K562 (cell line): ENCODE data around the gene ANKLE1. TPM values are rescaled to one million over a fixed set of nuclear protein-coding genes. Genes with fewer than 3 reads are reported as not detected.

ENCODE experiments used
- ATAC-seq: fragments of 200-7000 bp; cut with Tn5 transposase; 3 replicates; pipeline ENCODE4 v1.9.1; 2020; ENCODE audit warnings: moderate library complexity
- BruUV-seq: library from RNA; stranded (reverse); fragments of 400-500 nt; replicated peaks from 2 replicates; lab custom pipeline; 2021; lab: Mats Ljungman, UMichigan
- CTCF ChIA-PET: fragments of 300-600 bp; formaldehyde crosslinking; extraction: SDS; loops from one replicate; lab custom pipeline; 2021; ENCODE audit warnings: low intra/inter-chr PET ratio; lab: Yijun Ruan, JAX
- POLR2A ChIA-PET: fragments of 300-600, 350-650 bp; sonication (Branson Sonifier 250); formaldehyde crosslinking; extraction: SDS; loops from one replicate; lab custom pipeline; 2021; ENCODE audit warnings: antibody characterized with exemption, inconsistent platforms; lab: Yijun Ruan, JAX
- DNase-seq, 4 experiments: peaks; one replicate each; pipeline versions ENCODE4 v3.0.0 to v3.0.0-alpha.2; 2011 to 2018; ENCODE audit warnings: low spot score in 3 of 4, mixed read lengths in 3 of 4; ENCODE audit errors: extremely low read depth in 1 of 4
- FAIRE-seq: peaks from 2 replicates; lab custom pipeline; 2011; peaks lifted over from hg19 to GRCh38; lab: Jason Lieb, UNC
- H2AFZ ChIP-seq: 2 replicates; pipeline ENCODE4 v1.6.0; 2011; ENCODE audit warnings: low read depth, low read length, control low read depth, inconsistent platforms
- H3K27ac ChIP-seq: fragments of 200-600 bp; 3 replicates; pipeline ENCODE4 v1.8.0; 2011; ENCODE audit warnings: low read depth, mild to moderate bottlenecking, control low read depth, inconsistent platforms, low read length, moderate library complexity, mixed read lengths; ENCODE audit errors: extremely low read depth
- H3K27me3 ChIP-seq, 2 experiments: fragments of 300-600 bp in 1 of 2; 2 replicates in 1 of 2; 3 replicates in 1 of 2; pipeline versions ENCODE4 v1.6.0 to v1.8.0; 2011; ENCODE audit warnings: inconsistent platforms in 2 of 2, low read length in 2 of 2, mild to moderate bottlenecking in 1 of 2, mixed read lengths in 1 of 2, moderate library complexity in 1 of 2; ENCODE audit not compliant: control insufficient read depth in 2 of 2, insufficient read depth in 2 of 2
- H3K36me3 ChIP-seq: fragments of 300-600 bp; 3 replicates; pipeline ENCODE4 v1.8.0; 2011; ENCODE audit warnings: mild to moderate bottlenecking, low read length, inconsistent platforms; ENCODE audit not compliant: control insufficient read depth, insufficient read depth
- H3K4me1 ChIP-seq, 2 experiments: fragments of 200-600 bp in 1 of 2; replicated peaks in 1 of 2; 2 replicates in 1 of 2; 3 replicates in 1 of 2; pipeline versions ENCODE4 v1.5.1 to v1.8.0; 2011; ENCODE audit warnings: inconsistent platforms in 2 of 2, low read length in 2 of 2, mild to moderate bottlenecking in 1 of 2, mixed read lengths in 1 of 2, moderate library complexity in 1 of 2; ENCODE audit not compliant: control insufficient read depth in 2 of 2, insufficient read depth in 2 of 2
- H3K4me2 ChIP-seq: 2 replicates; pipeline ENCODE4 v1.6.1; 2011; ENCODE audit warnings: low read length, control low read depth, inconsistent platforms, mixed read lengths; ENCODE audit not compliant: insufficient read depth
- H3K4me3 ChIP-seq: fragments of 200-600 bp; sonication (generic), shearing (Covaris generic); 2 replicates; pipeline ENCODE4 v1.5.1; 2016; ENCODE audit warnings: control low read depth, inconsistent platforms
- H3K79me2 ChIP-seq: fragments of 200-600 bp; 3 replicates; pipeline ENCODE4 v1.8.0; 2011; ENCODE audit warnings: low read length, inconsistent platforms; ENCODE audit not compliant: control insufficient read depth, insufficient read depth
- H3K9ac ChIP-seq, 2 experiments: 2 replicates each; pipeline versions ENCODE4 v1.6.0 to v1.6.1; 2011; ENCODE audit warnings: low read depth in 2 of 2, low read length in 2 of 2, control low read depth in 1 of 2, inconsistent platforms in 1 of 2, mild to moderate bottlenecking in 1 of 2, mixed read lengths in 1 of 2; ENCODE audit not compliant: insufficient read depth in 1 of 2
- H3K9me1 ChIP-seq: one replicate; pipeline ENCODE4 v1.6.0; 2011; ENCODE audit warnings: inconsistent platforms, mild to moderate bottlenecking, low read length, moderate library complexity; ENCODE audit not compliant: control insufficient read depth, insufficient read depth
- H3K9me3 ChIP-seq: replicated peaks from 2 replicates; pipeline ENCODE4 v1.5.1; 2011; ENCODE audit warnings: low read depth, low read length, inconsistent platforms; ENCODE audit not compliant: control insufficient read depth, insufficient read depth
- H4K20me1 ChIP-seq: replicated peaks from 2 replicates; pipeline ENCODE4 v1.6.1; 2011; ENCODE audit warnings: low read length, inconsistent platforms, mixed read lengths; ENCODE audit not compliant: control insufficient read depth, insufficient read depth
- GATAD2B ChIP-seq: fragments of 450-650 bp; IDR thresholded peaks from 2 replicates; pipeline ENCODE4 v1.6.1; 2017; ENCODE audit warnings: mild to moderate bottlenecking, borderline replicate concordance
- ILK ChIP-seq: fragments of 450-650 bp; IDR thresholded peaks from 2 replicates; pipeline ENCODE4 v1.6.1; 2016; ENCODE audit warnings: missing genetic modification characterization, low read depth, mild to moderate bottlenecking, missing compliant biosample characterization, moderate library complexity, borderline replicate concordance
- JUN ChIP-seq, 2 experiments: sonication (generic) in 1 of 2; formaldehyde crosslinking in 1 of 2; IDR thresholded peaks; 2 replicates each; pipeline versions ENCODE4 v1.6.1 to v1.8.0; 2012 to 2022; ENCODE audit warnings: borderline replicate concordance in 2 of 2, mild to moderate bottlenecking in 2 of 2, improper control_type of control experiment in 1 of 2, low read depth in 1 of 2, low read length in 1 of 2, missing genetic modification reagents in 1 of 2
- NCOA4 ChIP-seq: fragments of 450-650 bp; IDR thresholded peaks from 2 replicates; pipeline ENCODE4 v1.6.1; 2018; ENCODE audit warnings: mild to moderate bottlenecking; ENCODE audit not compliant: partially characterized antibody
- RBM17 ChIP-seq: fragments of 200-400 bp; formaldehyde crosslinking; IDR thresholded peaks from 2 replicates; pipeline ENCODE4 v1.6.1; 2017; ENCODE audit warnings: low read depth, mild to moderate bottlenecking, low read length, borderline replicate concordance
- SIRT6 ChIP-seq: IDR thresholded peaks from one replicate; pipeline ENCODE4 v1.6.1; 2012; ENCODE audit warnings: low read depth, mild to moderate bottlenecking, control low read depth, inconsistent platforms, low read length, moderate library complexity
- ZBED1 ChIP-seq: IDR thresholded peaks from 2 replicates; pipeline ENCODE4 v1.6.1; 2014
- ZNF589 ChIP-seq: fragments of 200-800 bp; sonication (Bioruptor generic); IDR thresholded peaks from 2 replicates; pipeline ENCODE4 v1.6.1; 2016; ENCODE audit warnings: low read depth, missing genetic modification characterization, missing compliant biosample characterization
- WGBS: fragments of 100-300 bp; shearing (Covaris generic); methylation state at CpG from one replicate; pipeline ENCODE4 v1.1.6; 2016; ENCODE audit warnings: low coverage, mixed read lengths; ENCODE audit not compliant: insufficient coverage; ENCODE audit errors: missing lambda C conversion rate; 5-methylcytosine and 5-hydroxymethylcytosine counted together
- in situ Hi-C: fragments of 300-500 bp; cut with MboI; formaldehyde crosslinking; loops from 4 replicates; pipeline ENCODE4 v1.15.0; 2018; ENCODE audit warnings: inconsistent platforms, mixed read lengths
- intact Hi-C: fragments of 100-400 bp; cut with micrococcal nuclease; formaldehyde crosslinking; loops from 2 replicates; pipeline ENCODE4 v1.14.2; 2022
- polyA plus RNA-seq, 8 experiments: library from polyadenylated mRNA; depleted of rRNA in 4 of 8; stranded (reverse) in 5 of 8; unstranded in 3 of 8; fragments of >200 nt; fragmentation: Nextera tagmentation in 2 of 8; fragmentation: Illumina TruSeq in 1 of 8; extraction: Ambion mirVana in 2 of 8; extraction: Trizol in 1 of 8; gene quantifications; 2 replicates each; pipeline versions ENCODE4 v1.2.1 to v1.2.3, GENCODE V29; 2011 to 2014; ENCODE audit warnings: inconsistent platforms in 1 of 8, missing spikeins in 1 of 8
- total RNA-seq, 7 experiments: library from RNA; depleted of rRNA in 6 of 7; stranded (reverse); fragments of >200 nt in 6 of 7; fragmentation: Illumina TruSeq in 2 of 7; extraction: Trizol in 2 of 7; gene quantifications; 2 replicates each; pipeline versions ENCODE4 v1.2.1 to v1.2.3, GENCODE V29; 2011 to 2021; ENCODE audit warnings: low replicate concordance in 1 of 7
- TF ChIP-seq, protein P1 (sequence below): sonication (generic); formaldehyde crosslinking; IDR thresholded peaks from 2 replicates; pipeline ENCODE4 v1.8.1; 2023; ENCODE audit warnings: mild to moderate bottlenecking, missing genetic modification reagents
- TF ChIP-seq, protein P2 (sequence below): fragments of 250-450 bp; sonication (Bioruptor Pico); IDR thresholded peaks from 2 replicates; pipeline ENCODE4 v1.4.0; 2020
- TF ChIP-seq, protein P3 (sequence below): fragments of 250-450 bp; sonication (Bioruptor Pico); IDR thresholded peaks from 2 replicates; pipeline ENCODE4 v1.8.0; 2021; ENCODE audit warnings: moderate library complexity, mild to moderate bottlenecking, inconsistent platforms

ANKLE1 gene
- total and polyA plus RNA-seq, 9 of the 15 experiments (the other 6 are each of a cell fraction or from before 2014, with no cell fraction given) = 0.63 to 9.2 (median 2.9) TPM

DNA sequence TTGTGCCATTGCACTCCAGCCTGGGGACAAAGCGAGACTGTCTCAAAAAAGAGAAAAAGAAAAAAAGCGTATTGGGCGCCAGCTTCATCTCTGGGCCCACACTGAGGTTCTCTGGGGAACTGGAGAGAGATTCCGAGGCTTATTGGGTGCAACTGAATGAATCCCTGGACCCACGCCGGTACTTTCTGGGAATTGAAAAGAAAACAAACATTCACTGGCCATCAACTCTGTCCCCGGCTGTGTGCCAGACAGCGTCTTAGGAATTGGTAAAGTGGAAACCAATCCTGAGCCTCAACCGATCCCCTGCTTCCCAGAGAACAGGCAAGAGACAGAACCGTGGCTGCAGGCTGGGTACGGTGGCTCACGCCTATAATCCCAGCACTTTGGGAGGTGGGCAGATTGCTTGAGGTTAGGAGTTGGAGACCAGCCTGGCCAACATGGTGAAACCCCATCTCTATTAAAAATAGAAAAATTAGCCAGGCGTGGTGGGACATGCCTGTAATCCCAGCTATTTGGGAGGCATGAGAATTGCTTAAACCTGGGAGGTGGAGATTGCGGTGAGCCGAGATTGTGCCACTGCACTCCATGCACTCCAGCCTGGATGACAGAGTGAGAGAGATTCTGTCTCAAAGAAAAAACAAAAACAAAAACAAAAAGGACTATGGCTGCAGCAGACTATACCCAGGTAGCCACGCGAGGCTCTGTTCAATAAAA lies 44.3 kb downstream of the ANKLE1 start:
- H4K20me1 ChIP-seq = no peaks in the 10 kb centered on the region; the same call in 1 of the 2 replicates
- TF ChIP-seq NCOA4 (no peak), RBM17 (no peak), ZBED1 (no peak), GATAD2B (no peak), JUN (IDR thresholded peaks at IDR 0.05; ENCODE audit: borderline replicate concordance, low read depth, low read length) (no peak), JUN (CRISPR knock-in tag; IDR thresholded peaks at IDR 0.05; ENCODE audit: borderline replicate concordance) (no peak), ZNF589 (no peak), ILK (tag) (no peak), SIRT6 (no peak)
- TF ChIP-seq, protein P1, sequence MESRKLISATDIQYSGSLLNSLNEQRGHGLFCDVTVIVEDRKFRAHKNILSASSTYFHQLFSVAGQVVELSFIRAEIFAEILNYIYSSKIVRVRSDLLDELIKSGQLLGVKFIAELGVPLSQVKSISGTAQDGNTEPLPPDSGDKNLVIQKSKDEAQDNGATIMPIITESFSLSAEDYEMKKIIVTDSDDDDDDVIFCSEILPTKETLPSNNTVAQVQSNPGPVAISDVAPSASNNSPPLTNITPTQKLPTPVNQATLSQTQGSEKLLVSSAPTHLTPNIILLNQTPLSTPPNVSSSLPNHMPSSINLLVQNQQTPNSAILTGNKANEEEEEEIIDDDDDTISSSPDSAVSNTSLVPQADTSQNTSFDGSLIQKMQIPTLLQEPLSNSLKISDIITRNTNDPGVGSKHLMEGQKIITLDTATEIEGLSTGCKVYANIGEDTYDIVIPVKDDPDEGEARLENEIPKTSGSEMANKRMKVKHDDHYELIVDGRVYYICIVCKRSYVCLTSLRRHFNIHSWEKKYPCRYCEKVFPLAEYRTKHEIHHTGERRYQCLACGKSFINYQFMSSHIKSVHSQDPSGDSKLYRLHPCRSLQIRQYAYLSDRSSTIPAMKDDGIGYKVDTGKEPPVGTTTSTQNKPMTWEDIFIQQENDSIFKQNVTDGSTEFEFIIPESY = no peak
- TF ChIP-seq, protein P2, sequence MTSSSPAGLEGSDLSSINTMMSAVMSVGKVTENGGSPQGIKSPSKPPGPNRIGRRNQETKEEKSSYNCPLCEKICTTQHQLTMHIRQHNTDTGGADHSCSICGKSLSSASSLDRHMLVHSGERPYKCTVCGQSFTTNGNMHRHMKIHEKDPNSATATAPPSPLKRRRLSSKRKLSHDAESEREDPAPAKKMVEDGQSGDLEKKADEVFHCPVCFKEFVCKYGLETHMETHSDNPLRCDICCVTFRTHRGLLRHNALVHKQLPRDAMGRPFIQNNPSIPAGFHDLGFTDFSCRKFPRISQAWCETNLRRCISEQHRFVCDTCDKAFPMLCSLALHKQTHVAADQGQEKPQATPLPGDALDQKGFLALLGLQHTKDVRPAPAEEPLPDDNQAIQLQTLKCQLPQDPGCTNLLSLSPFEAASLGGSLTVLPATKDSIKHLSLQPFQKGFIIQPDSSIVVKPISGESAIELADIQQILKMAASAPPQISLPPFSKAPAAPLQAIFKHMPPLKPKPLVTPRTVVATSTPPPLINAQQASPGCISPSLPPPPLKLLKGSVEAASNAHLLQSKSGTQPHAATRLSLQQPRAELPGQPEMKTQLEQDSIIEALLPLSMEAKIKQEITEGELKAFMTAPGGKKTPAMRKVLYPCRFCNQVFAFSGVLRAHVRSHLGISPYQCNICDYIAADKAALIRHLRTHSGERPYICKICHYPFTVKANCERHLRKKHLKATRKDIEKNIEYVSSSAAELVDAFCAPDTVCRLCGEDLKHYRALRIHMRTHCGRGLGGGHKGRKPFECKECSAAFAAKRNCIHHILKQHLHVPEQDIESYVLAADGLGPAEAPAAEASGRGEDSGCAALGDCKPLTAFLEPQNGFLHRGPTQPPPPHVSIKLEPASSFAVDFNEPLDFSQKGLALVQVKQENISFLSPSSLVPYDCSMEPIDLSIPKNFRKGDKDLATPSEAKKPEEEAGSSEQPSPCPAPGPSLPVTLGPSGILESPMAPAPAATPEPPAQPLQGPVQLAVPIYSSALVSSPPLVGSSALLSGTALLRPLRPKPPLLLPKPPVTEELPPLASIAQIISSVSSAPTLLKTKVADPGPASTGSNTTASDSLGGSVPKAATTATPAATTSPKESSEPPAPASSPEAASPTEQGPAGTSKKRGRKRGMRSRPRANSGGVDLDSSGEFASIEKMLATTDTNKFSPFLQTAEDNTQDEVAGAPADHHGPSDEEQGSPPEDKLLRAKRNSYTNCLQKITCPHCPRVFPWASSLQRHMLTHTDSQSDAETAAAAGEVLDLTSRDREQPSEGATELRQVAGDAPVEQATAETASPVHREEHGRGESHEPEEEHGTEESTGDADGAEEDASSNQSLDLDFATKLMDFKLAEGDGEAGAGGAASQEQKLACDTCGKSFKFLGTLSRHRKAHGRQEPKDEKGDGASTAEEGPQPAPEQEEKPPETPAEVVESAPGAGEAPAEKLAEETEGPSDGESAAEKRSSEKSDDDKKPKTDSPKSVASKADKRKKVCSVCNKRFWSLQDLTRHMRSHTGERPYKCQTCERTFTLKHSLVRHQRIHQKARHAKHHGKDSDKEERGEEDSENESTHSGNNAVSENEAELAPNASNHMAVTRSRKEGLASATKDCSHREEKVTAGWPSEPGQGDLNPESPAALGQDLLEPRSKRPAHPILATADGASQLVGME (CRISPR knock-in tag) = no peak
- TF ChIP-seq, protein P3, sequence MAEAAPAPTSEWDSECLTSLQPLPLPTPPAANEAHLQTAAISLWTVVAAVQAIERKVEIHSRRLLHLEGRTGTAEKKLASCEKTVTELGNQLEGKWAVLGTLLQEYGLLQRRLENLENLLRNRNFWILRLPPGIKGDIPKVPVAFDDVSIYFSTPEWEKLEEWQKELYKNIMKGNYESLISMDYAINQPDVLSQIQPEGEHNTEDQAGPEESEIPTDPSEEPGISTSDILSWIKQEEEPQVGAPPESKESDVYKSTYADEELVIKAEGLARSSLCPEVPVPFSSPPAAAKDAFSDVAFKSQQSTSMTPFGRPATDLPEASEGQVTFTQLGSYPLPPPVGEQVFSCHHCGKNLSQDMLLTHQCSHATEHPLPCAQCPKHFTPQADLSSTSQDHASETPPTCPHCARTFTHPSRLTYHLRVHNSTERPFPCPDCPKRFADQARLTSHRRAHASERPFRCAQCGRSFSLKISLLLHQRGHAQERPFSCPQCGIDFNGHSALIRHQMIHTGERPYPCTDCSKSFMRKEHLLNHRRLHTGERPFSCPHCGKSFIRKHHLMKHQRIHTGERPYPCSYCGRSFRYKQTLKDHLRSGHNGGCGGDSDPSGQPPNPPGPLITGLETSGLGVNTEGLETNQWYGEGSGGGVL (CRISPR knock-in tag) = no peak

More for the DNA sequence above, 44.3 kb downstream of the ANKLE1 start:
- in situ Hi-C loops (no loop called here), intact Hi-C loops (no loop called here)
- ChIA-PET CTCF (no interaction called here), POLR2A (interaction anchor here (0.6 to 6.9 kb wide), 4 partner anchors 8 to 63 kb away, joined by 3 to 41 read pairs (median 8); partner anchors contain the start of genes ANO8 and DDA1)
- DNase-seq = no peak
- Histone ChIP-seq H3K9me1 (peaks cover 4% of the 10 kb centered on the region), H3K9me3 (no peaks in the 10 kb centered on the region), H3K79me2 (no peaks in the 10 kb centered on the region), H3K27me3 (no peaks in the 10 kb centered on the region), H3K9ac (no peak overlapping the region), H3K4me3 (no peak overlapping the region), H3K36me3 (peaks cover 21% of the 10 kb centered on the region), H3K4me2 (no peak overlapping the region), H3K4me1 (peaks cover 3 to 56% of the 10 kb centered on the region in 2 experiments; a peak in 4 of 5 replicates), H2AFZ (no peak overlapping the region), H3K27ac (no peak overlapping the region)
- no peak for FAIRE-seq
- 74% methylated on average over 17 of the region's 17 CpGs for WGBS
- BruUV-seq = no TSS peak
- ATAC-seq = no peak
